Neutrophil (primary cell): ENCODE measurements around the gene PYM1.

Experiments
- H3K27ac ChIP-seq: fragments of 200-600 bp; sonication (generic); 2 replicates; pipeline ENCODE4 v1.5.1; 2016; ENCODE audit warnings: mild to moderate bottlenecking, moderate library complexity
- H3K27me3 ChIP-seq: fragments of 200-600 bp; sonication (generic); 2 replicates; pipeline ENCODE4 v1.6.0; 2016; ENCODE audit warnings: mild to moderate bottlenecking
- H3K36me3 ChIP-seq: fragments of 200-600 bp; sonication (generic); 2 replicates; pipeline ENCODE4 v1.5.1; 2017
- H3K4me1 ChIP-seq, 2 experiments: fragments of 200-600 bp in 1 of 2; sonication (generic) in 1 of 2; 1 replicate in 1 of 2; 2 replicates in 1 of 2; pipeline versions ENCODE4 v1.5.1 to v1.6.1; 2013 to 2016; ENCODE audit warnings: low read depth in 1 of 2, low read length in 1 of 2, mild to moderate bottlenecking in 1 of 2, moderate library complexity in 1 of 2; ENCODE audit not compliant: control insufficient read depth in 1 of 2, insufficient read depth in 1 of 2
- H3K4me3 ChIP-seq, 2 experiments: fragments of 200-600 bp in 1 of 2; sonication (generic) in 1 of 2; 1 replicate in 1 of 2; 2 replicates in 1 of 2; pipeline ENCODE4 v1.5.1; 2013 to 2016; ENCODE audit warnings: low read depth in 1 of 2, low read length in 1 of 2, mild to moderate bottlenecking in 1 of 2, moderate library complexity in 1 of 2
- H3K9me3 ChIP-seq: fragments of 200-600 bp; sonication (generic); 2 replicates; pipeline ENCODE4 v1.5.1; 2016
- CTCF ChIP-seq: fragments of 200-600 bp; sonication (generic); IDR thresholded peaks from 2 replicates; pipeline ENCODE4 v1.5.1; 2016; ENCODE audit warnings: antibody characterized with exemption

The PYM1 gene

DNA sequence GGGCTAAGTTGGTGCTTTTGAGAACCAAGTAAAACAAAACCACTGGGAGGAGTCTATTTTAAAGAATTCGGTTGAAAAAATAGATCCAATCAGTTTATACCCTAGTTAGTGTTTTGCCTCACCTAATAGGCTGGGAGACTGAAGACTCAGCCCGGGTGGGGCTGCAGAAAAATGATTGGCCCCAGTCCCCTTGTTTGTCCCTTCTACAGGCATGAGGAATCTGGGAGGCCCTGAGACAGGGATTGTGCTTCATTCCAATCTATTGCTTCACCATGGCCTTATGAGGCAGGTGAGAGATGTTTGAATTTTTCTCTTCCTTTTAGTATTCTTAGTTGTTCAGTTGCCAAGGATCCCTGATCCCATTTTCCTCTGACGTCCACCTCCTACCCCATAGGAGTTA is 44.3 kb upstream of the PYM1 start:
- no peaks in the 10 kb centered on the region for H3K27me3 ChIP-seq
- H3K27ac ChIP-seq: peak overlapping the region; percentile 91
- H3K36me3 ChIP-seq: no peaks in the 10 kb centered on the region
- no peak overlapping the region for H3K4me3 ChIP-seq
- peaks cover 38 to 49% of the 10 kb centered on the region in 2 experiments for H3K4me1 ChIP-seq
- TF ChIP-seq CTCF: no peak
- no peaks in the 10 kb centered on the region for H3K9me3 ChIP-seq

GRCh38 chr12:55970775-55971174 is 43.1 kb upstream of the PYM1 start:
- H3K4me3 ChIP-seq: no peak overlapping the region
- H3K9me3 ChIP-seq: no peaks in the 10 kb centered on the region
- H3K27me3 ChIP-seq: no peaks in the 10 kb centered on the region
- no peaks in the 10 kb centered on the region for H3K36me3 ChIP-seq
- peaks cover 35 to 48% of the 10 kb centered on the region in 2 experiments for H3K4me1 ChIP-seq
- H3K27ac ChIP-seq: no peak overlapping the region
- no peak for TF ChIP-seq CTCF

DNA sequence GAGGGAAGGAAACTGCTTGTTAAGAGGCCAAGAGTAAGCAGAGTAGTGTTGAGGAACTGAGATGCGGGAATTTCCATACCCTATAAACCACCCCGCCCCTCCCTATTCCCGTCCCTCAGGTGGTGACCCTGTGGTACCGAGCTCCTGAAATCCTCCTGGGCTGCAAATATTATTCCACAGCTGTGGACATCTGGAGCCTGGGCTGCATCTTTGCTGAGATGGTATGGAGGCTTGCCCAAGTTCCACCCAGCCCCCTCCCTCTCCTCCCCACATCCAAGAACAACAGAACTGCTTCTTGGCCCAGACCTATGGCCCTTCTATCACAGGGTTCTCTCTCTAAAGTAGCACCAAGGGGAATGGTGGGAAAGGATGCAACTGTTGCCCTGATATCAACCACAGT is 41.7 kb upstream of the PYM1 start:
- Histone ChIP-seq H3K36me3 (no peaks in the 10 kb centered on the region), H3K9me3 (no peaks in the 10 kb centered on the region), H3K27me3 (no peaks in the 10 kb centered on the region), H3K27ac (no peak overlapping the region), H3K4me3 (no peak overlapping the region), H3K4me1 (peaks cover 24 to 34% of the 10 kb centered on the region in 2 experiments)
- no peak for TF ChIP-seq CTCF

DNA sequence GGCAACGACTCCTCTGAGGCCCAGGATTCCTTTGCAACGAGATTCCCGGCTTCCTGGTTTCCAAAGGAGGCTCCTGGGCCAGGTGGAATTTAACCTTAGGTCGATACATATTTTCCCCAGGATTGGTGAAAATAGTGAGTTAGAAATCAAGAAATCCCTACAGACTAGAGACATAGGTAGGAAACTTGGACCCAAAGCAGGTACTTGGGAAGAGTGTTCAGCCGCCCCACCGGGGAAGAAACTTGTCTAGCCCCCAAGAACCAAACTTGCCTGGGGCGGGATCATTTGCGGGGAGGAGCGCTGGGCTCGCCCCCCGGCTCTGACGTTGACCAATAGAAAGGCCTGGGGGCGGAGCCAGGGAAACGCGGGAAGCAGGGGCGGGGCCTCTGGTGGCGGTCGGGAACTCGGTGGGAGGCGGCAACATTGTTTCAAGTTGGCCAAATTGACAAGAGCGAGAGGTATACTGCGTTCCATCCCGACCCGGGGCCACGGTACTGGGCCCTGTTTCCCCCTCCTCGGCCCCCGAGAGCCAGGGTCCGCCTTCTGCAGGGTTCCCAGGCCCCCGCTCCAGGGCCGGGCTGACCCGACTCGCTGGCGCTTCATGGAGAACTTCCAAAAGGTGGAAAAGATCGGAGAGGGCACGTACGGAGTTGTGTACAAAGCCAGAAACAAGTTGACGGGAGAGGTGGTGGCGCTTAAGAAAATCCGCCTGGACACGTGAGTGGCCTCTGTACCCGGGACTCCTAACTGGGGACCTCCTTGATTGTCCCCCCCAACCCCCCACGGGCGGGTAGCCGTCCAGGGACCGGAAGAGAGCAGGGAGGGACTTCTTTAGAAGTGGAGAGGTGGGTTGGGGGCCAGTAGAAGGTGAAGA is 39.0 kb upstream of the PYM1 start, which contains the start of gene CDK2:
CDK2 (plus strand) TSS at position 423 of the 874 bp plus-strand sequence; CDS start at position 602, 179 bp downstream.
- no peaks in the 10 kb centered on the region for H3K36me3 ChIP-seq
- no peaks in the 10 kb centered on the region for H3K27me3 ChIP-seq
- H3K27ac ChIP-seq: peak within 1 kb of the TSS; percentile 53
- peak within 1 kb of the TSS; percentile 78 to 91 for H3K4me3 ChIP-seq
- H3K4me1 ChIP-seq: peaks cover 15 to 22% of the 10 kb centered on the region in 2 experiments
- no peaks in the 10 kb centered on the region for H3K9me3 ChIP-seq
- no peak for TF ChIP-seq CTCF

- Histone ChIP-seq H3K9me3 (no peaks in the 10 kb centered on the region), H3K4me3 (peak within 1 kb of the TSS; percentile 78 to 91), H3K36me3 (no peaks in the 10 kb centered on the region), H3K27ac (peak within 1 kb of the TSS; percentile 53), H3K4me1 (peaks cover 15 to 22% of the 10 kb centered on the region in 2 experiments), H3K27me3 (no peaks in the 10 kb centered on the region)
- TF ChIP-seq CTCF: no peak
Measured at GRCh38 chr12:55965941-55966407, 38.3 kb upstream of the PYM1 start, which contains the start of gene PMEL. PMEL (minus strand) TSS chr12:55966042; CDS start chr12:55966011, 31 bp downstream.
